ENCODE results near the gene NEURL1B.

- TF ChIP-seq CTCF (IDR thresholded peaks at IDR 0.05 in 2 of 3, conservative IDR thresholded peaks at IDR 0.05 in 1 of 3; ENCODE audit: control insufficient read depth in 2 of 3, extremely low read depth in 1 of 3, insufficient read depth in 1 of 3, low read depth in 3 of 3, low read length in 3 of 3): no peak
- TF ChIP-seq YY1 (IDR thresholded peaks at IDR 0.05; ENCODE audit: low read depth, low read length): no peak
- TF ChIP-seq ELK1 (IDR thresholded peaks at IDR 0.05; ENCODE audit: low read depth, low read length): no peak
- TF ChIP-seq KDM1A (IDR thresholded peaks at IDR 0.05; ENCODE audit: borderline replicate concordance): no peak
- no peak for TF ChIP-seq EZH2 (IDR thresholded peaks at IDR 0.05; ENCODE audit: borderline replicate concordance, control insufficient read depth, low read depth, low read length)
- TF ChIP-seq POLR2AphosphoS5 (IDR thresholded peaks at IDR 0.05; ENCODE audit: low read length): no peak
- no peak for TF ChIP-seq PKNOX1 (IDR thresholded peaks at IDR 0.05)
- no peak for TF ChIP-seq SIX5 (IDR thresholded peaks at IDR 0.05; ENCODE audit: low read depth, low read length, severe bottlenecking)
- TF ChIP-seq TCF12 (IDR thresholded peaks at IDR 0.05; ENCODE audit: low read depth, low read length): no peak
- TF ChIP-seq RAD21 (IDR thresholded peaks at IDR 0.05; ENCODE audit: insufficient read depth, low read depth, low read length): no peak
- no peak for TF ChIP-seq BCL3 (IDR thresholded peaks at IDR 0.05; ENCODE audit: borderline replicate concordance, insufficient read depth, low read depth, low read length, poor library complexity, severe bottlenecking)
- TF ChIP-seq TAF1 (IDR thresholded peaks at IDR 0.05; ENCODE audit: borderline replicate concordance, low read depth, low read length): no peak
These were observed 45.2 kb upstream of the NEURL1B start for GRCh38 chr5:172595596-172596455.
